ENCODE results near the gene PCSK5.

Gene PCSK5

GRCh38 chr9:76018235-76018634, 127.8 kb downstream of the PCSK5 start:
- no peak for DNase-seq (ENCODE audit: low spot score in 2 of 2)
- Mint-ChIP-seq H3K27me3 (no peaks in the 10 kb centered on the region), H3K4me3 (no peak overlapping the region), H3K27ac (ENCODE audit: low read depth) (no peak overlapping the region), H3K36me3 (ENCODE audit: insufficient read depth) (no peaks in the 10 kb centered on the region), H3K9me3 (peaks cover 9% of the 10 kb centered on the region), H3K4me1 (no peaks in the 10 kb centered on the region)
- ATAC-seq (replicated peaks; ENCODE audit: extremely low read depth, poor library complexity, severe bottlenecking): no peak

- Mint-ChIP-seq H3K36me3 (ENCODE audit: insufficient read depth) (no peaks in the 10 kb centered on the region), H3K9me3 (peaks cover 9% of the 10 kb centered on the region), H3K4me3 (no peak overlapping the region), H3K27ac (ENCODE audit: low read depth) (no peak overlapping the region), H3K27me3 (no peaks in the 10 kb centered on the region), H3K4me1 (no peaks in the 10 kb centered on the region)
- no peak for ATAC-seq (replicated peaks; ENCODE audit: extremely low read depth, poor library complexity, severe bottlenecking)
- DNase-seq (ENCODE audit: low spot score in 2 of 2): no peak
Measured at GRCh38 chr9:76018761-76019160, 128.3 kb downstream of the PCSK5 start.

- H3K36me3 Mint-ChIP-seq (ENCODE audit: insufficient read depth): no peaks in the 10 kb centered on the region
- ATAC-seq (replicated peaks; ENCODE audit: extremely low read depth, poor library complexity, severe bottlenecking) (no peak), DNase-seq (ENCODE audit: low spot score in 2 of 2) (no peak)
- no peak overlapping the region for H3K4me3 Mint-ChIP-seq
- no peaks in the 10 kb centered on the region for H3K4me1 Mint-ChIP-seq
- no peaks in the 10 kb centered on the region for H3K27me3 Mint-ChIP-seq
- no peak overlapping the region for H3K27ac Mint-ChIP-seq (ENCODE audit: low read depth)
- peaks cover 7% of the 10 kb centered on the region for H3K9me3 Mint-ChIP-seq
Measured at GRCh38 chr9:76020652-76021051, 130.2 kb downstream of the PCSK5 start.

GRCh38 chr9:76022317-76022716, 131.8 kb downstream of the PCSK5 start:
- Mint-ChIP-seq H3K9me3 (no peaks in the 10 kb centered on the region), H3K27me3 (no peaks in the 10 kb centered on the region), H3K36me3 (ENCODE audit: insufficient read depth) (no peaks in the 10 kb centered on the region), H3K27ac (ENCODE audit: low read depth) (no peak overlapping the region), H3K4me3 (no peak overlapping the region), H3K4me1 (no peaks in the 10 kb centered on the region)
- no peak for ATAC-seq (replicated peaks; ENCODE audit: extremely low read depth, poor library complexity, severe bottlenecking)
- no peak for DNase-seq (ENCODE audit: low spot score in 2 of 2)

- Mint-ChIP-seq H3K4me3 (peak overlapping the region; percentile 31), H3K4me1 (peaks cover 3% of the 10 kb centered on the region)
- no peak for DNase-seq (ENCODE audit: low spot score in 2 of 2)
Measured at GRCh38 chr9:76023715-76024195, 133.3 kb downstream of the PCSK5 start.

GRCh38 chr9:76025286-76025685, 134.8 kb downstream of the PCSK5 start:
- no peaks in the 10 kb centered on the region for H3K36me3 Mint-ChIP-seq (ENCODE audit: insufficient read depth)
- no peak overlapping the region for H3K27ac Mint-ChIP-seq (ENCODE audit: low read depth)
- no peak for DNase-seq (ENCODE audit: low spot score in 2 of 2)
- peaks cover 5% of the 10 kb centered on the region for H3K9me3 Mint-ChIP-seq
- no peak overlapping the region for H3K4me3 Mint-ChIP-seq
- no peak for ATAC-seq (replicated peaks; ENCODE audit: extremely low read depth, poor library complexity, severe bottlenecking)
- peaks cover 3% of the 10 kb centered on the region for H3K4me1 Mint-ChIP-seq
- H3K27me3 Mint-ChIP-seq: no peaks in the 10 kb centered on the region

More at GRCh38 chr9:76023715-76024195, 133.3 kb downstream of the PCSK5 start:
- H3K36me3 Mint-ChIP-seq (ENCODE audit: insufficient read depth): no peaks in the 10 kb centered on the region
- H3K27ac Mint-ChIP-seq (ENCODE audit: low read depth): no peak overlapping the region
- no peaks in the 10 kb centered on the region for H3K27me3 Mint-ChIP-seq
- ATAC-seq (replicated peaks; ENCODE audit: extremely low read depth, poor library complexity, severe bottlenecking): peak; percentile 74
- H3K9me3 Mint-ChIP-seq: peaks cover 5% of the 10 kb centered on the region

- H3K36me3 Mint-ChIP-seq (ENCODE audit: insufficient read depth): no peaks in the 10 kb centered on the region
- no peaks in the 10 kb centered on the region for H3K27me3 Mint-ChIP-seq
- peaks cover 5% of the 10 kb centered on the region for H3K9me3 Mint-ChIP-seq
- ATAC-seq (replicated peaks; ENCODE audit: extremely low read depth, poor library complexity, severe bottlenecking) (no peak), DNase-seq (ENCODE audit: low spot score in 2 of 2) (no peak)
- H3K4me1 Mint-ChIP-seq: peaks cover 3% of the 10 kb centered on the region
- H3K27ac Mint-ChIP-seq (ENCODE audit: low read depth): no peak overlapping the region
- H3K4me3 Mint-ChIP-seq: no peak overlapping the region
Measured at GRCh38 chr9:76026796-76027195, 136.3 kb downstream of the PCSK5 start.

GRCh38 chr9:76027416-76027815, 136.9 kb downstream of the PCSK5 start:
- ATAC-seq (replicated peaks; ENCODE audit: extremely low read depth, poor library complexity, severe bottlenecking) (no peak), DNase-seq (ENCODE audit: low spot score in 2 of 2) (no peak)
- H3K36me3 Mint-ChIP-seq (ENCODE audit: insufficient read depth): no peaks in the 10 kb centered on the region
- peaks cover 5% of the 10 kb centered on the region for H3K9me3 Mint-ChIP-seq
- H3K4me3 Mint-ChIP-seq: no peak overlapping the region
- H3K27me3 Mint-ChIP-seq: no peaks in the 10 kb centered on the region
- H3K27ac Mint-ChIP-seq (ENCODE audit: low read depth): no peak overlapping the region
- peaks cover 3% of the 10 kb centered on the region for H3K4me1 Mint-ChIP-seq

GRCh38 chr9:76027861-76028260, 137.4 kb downstream of the PCSK5 start:
- H3K4me3 Mint-ChIP-seq: no peak overlapping the region
- peak overlapping the region; percentile 21 for H3K27ac Mint-ChIP-seq (ENCODE audit: low read depth)
- H3K9me3 Mint-ChIP-seq: peaks cover 5% of the 10 kb centered on the region

GRCh38 chr9:76032038-76032796, 141.7 kb downstream of the PCSK5 start:
- H3K36me3 Mint-ChIP-seq (ENCODE audit: insufficient read depth): no peaks in the 10 kb centered on the region
- no peak overlapping the region for H3K4me3 Mint-ChIP-seq
- no peaks in the 10 kb centered on the region for H3K27me3 Mint-ChIP-seq
- H3K27ac Mint-ChIP-seq (ENCODE audit: low read depth): no peak overlapping the region
- H3K9me3 Mint-ChIP-seq: peaks cover 5% of the 10 kb centered on the region
- peaks cover 3% of the 10 kb centered on the region for H3K4me1 Mint-ChIP-seq
- ATAC-seq (replicated peaks; ENCODE audit: extremely low read depth, poor library complexity, severe bottlenecking): no peak
- no peak for DNase-seq (ENCODE audit: low spot score in 2 of 2)

More at GRCh38 chr9:76027861-76028260, 137.4 kb downstream of the PCSK5 start:
- no peak for ATAC-seq (replicated peaks; ENCODE audit: extremely low read depth, poor library complexity, severe bottlenecking)
- Mint-ChIP-seq H3K27me3 (no peaks in the 10 kb centered on the region), H3K4me1 (peaks cover 3% of the 10 kb centered on the region), H3K36me3 (ENCODE audit: insufficient read depth) (no peaks in the 10 kb centered on the region)
- no peak for DNase-seq (ENCODE audit: low spot score in 2 of 2)

- Mint-ChIP-seq H3K4me1 (peaks cover 3% of the 10 kb centered on the region), H3K27ac (ENCODE audit: low read depth) (no peak overlapping the region), H3K9me3 (peaks cover 5% of the 10 kb centered on the region), H3K27me3 (no peaks in the 10 kb centered on the region), H3K36me3 (ENCODE audit: insufficient read depth) (no peaks in the 10 kb centered on the region), H3K4me3 (no peak overlapping the region)
- DNase-seq (ENCODE audit: low spot score in 2 of 2) (no peak), ATAC-seq (replicated peaks; ENCODE audit: extremely low read depth, poor library complexity, severe bottlenecking) (no peak)
Measured at GRCh38 chr9:76032797-76033373, 142.4 kb downstream of the PCSK5 start.

GRCh38 chr9:76034049-76034448, 143.6 kb downstream of the PCSK5 start:
- Mint-ChIP-seq H3K27me3 (no peaks in the 10 kb centered on the region), H3K4me1 (no peaks in the 10 kb centered on the region), H3K27ac (ENCODE audit: low read depth) (no peak overlapping the region), H3K4me3 (no peak overlapping the region), H3K9me3 (no peaks in the 10 kb centered on the region), H3K36me3 (ENCODE audit: insufficient read depth) (no peaks in the 10 kb centered on the region)
- ATAC-seq (replicated peaks; ENCODE audit: extremely low read depth, poor library complexity, severe bottlenecking) (no peak), DNase-seq (ENCODE audit: low spot score in 2 of 2) (no peak)

- DNase-seq (ENCODE audit: low spot score in 2 of 2) (no peak), ATAC-seq (replicated peaks; ENCODE audit: extremely low read depth, poor library complexity, severe bottlenecking) (no peak)
- no peaks in the 10 kb centered on the region for H3K4me1 Mint-ChIP-seq
- no peaks in the 10 kb centered on the region for H3K27me3 Mint-ChIP-seq
- H3K9me3 Mint-ChIP-seq: peaks cover 5% of the 10 kb centered on the region
- no peaks in the 10 kb centered on the region for H3K36me3 Mint-ChIP-seq (ENCODE audit: insufficient read depth)
- no peak overlapping the region for H3K27ac Mint-ChIP-seq (ENCODE audit: low read depth)
- no peak overlapping the region for H3K4me3 Mint-ChIP-seq
Measured at GRCh38 chr9:76036762-76037161, 146.3 kb downstream of the PCSK5 start.

Measured in central memory CD8-positive, alpha-beta T cell (primary cell).